HG03558 (cell line): ENCODE measurements around the gene LHX3.

ENCODE experiments used
- ATAC-seq: cut with Tn5 transposase; IDR thresholded peaks from one replicate; pipeline ENCODE4 v1.9.1; 2021; ENCODE audit warnings: moderate number of reproducible peaks; ENCODE audit not compliant: unreplicated experiment; ENCODE audit errors: extremely low read depth

LHX3 gene

GRCh38 chr9:136197084-136197875 is 7.6 kb downstream of the LHX3 start:
- ATAC-seq, result no peak

- ATAC-seq, result no peak
These were observed 8.4 kb downstream of the LHX3 start for GRCh38 chr9:136196404-136197083.

GRCh38 chr9:136194540-136194939 is 10.4 kb downstream of the LHX3 start:
- no peak for ATAC-seq

- no peak for ATAC-seq
These were observed 11.0 kb downstream of the LHX3 start for GRCh38 chr9:136193891-136194279.

DNA sequence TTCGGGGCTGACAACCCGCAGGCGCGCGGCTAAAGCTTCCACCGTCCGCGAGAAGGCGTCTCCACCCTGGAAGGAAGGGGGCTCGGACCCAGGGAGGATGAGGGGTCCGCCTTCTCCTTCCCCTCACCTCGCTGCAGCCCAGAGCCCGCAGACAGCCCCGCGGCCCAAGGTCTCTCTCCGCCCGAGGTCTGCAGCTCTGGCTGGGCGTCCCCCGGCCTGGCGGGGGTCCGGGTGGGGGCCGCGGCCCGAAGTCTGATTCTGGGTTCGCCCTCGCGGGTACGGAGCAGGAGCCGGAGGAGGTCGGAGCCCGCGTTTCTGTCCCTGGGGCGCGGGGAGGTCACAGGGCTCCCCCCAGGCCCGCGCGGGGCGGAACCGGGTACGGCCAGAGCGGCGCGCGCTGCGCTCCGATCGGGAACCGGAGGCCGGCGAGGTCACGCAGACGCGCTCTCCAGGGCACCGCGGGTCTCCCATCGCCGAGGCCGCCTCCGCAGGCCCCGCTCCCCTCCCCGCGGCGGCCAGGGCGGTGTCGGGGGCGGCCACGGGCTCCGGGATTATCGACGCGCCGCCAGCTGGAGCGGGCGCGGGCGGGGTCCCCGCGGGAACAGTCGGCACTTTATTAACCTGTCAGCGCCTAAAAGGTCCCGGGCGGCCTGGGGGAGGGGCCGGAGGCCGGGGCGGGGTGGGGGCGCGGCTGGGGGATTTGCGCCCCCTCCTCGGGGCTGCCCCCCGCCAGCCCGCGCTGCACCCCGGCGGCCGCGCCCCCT is 11.6 kb downstream of the LHX3 start:
- ATAC-seq, result no peak

- no peak for ATAC-seq
These were observed 12.4 kb downstream of the LHX3 start for GRCh38 chr9:136192289-136193126.

DNA sequence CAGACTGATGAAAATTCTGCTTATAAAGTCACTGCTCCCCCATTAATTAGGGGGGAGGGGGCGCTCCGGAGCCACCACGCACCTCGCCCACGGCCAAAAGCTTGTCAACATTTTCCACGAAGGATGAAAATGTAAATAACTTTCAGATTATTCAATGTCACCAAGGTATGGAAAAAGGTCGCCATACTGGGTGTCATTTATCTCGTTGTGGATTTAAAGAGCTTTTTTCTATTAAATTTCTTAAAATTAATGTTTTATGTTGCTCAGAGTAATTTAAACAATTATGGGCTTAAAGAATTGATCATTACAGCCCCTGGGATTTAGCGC is 13.0 kb downstream of the LHX3 start:
- ATAC-seq, result no peak

DNA sequence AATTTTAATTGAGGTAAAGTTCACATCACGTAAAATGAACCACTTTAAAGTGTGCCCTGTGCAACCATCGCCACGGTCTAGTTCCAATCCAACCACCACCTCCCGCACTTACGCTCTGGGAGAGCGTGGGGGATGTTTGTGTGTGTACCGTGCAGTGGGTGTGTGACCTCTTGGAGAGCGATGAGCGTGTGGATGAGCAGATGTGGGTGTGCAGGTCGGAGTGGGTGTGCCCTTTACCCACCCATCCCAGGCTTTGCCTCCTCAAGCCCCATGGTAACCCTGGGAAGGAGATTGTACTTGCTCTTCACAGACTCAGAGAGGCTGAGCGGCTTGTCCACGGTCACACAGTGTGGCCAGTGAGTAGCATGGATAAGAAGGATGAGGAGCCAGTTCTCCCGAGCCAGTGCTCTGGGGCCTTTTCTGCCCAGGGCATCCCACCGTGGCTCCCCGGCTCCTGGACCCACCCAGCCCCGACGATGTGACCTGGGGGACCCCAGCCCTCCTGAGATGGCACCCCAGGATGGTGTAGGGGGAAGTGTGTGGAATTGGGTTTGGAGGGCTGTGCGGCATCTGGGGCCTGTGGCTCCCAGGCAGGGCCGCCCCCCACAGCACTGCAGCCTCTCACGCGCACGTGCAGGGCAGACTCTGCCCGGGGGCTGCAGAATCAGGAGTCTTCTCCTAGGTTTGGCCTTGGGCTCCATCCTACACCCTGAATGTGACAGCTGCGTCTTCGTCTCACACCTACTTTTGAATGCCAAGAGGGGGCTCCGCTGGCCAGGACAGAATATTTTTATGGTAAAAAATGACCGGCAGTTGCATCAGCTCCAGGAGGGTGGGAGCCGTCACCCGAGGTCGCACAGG is 13.6 kb downstream of the LHX3 start:
- ATAC-seq, result no peak

DNA sequence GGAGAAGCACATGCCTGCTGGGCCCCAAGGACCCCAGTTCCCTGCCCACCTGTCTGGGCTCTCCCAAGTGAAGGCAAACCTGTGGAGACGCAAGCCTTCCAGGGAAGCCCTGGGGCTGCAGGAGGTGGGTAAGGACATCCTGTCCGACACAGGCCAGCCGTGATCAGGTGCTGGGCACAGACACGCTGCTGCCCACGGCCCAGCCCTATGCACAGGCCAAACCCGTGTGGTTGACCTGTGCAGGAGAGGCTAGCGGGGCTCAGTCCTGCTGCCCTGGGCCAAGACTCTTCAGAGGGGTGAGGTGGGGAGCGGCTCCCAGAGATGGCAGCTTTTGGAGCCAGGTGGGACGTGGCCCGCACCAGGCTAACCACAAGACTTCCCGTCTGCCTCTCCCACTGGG is 14.3 kb downstream of the LHX3 start:
- ATAC-seq, result no peak

DNA sequence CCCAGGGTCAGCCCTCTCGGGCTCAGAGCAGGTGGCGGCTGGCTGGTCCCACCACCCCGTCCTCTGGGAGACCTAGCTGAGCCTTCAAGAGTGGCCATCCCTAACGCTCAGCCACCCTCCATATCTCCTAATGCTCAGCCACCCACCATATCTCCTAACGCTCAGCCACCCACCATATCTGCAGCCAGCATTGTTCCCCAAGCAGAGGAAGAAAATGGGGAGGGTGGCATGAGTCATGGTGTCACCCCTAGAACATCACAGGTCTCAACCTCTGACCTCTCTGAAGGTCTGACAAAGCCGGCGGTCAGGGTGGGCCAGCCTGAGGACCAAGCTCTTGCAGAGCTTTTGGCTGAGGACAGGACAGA is 14.7 kb downstream of the LHX3 start:
- no peak for ATAC-seq

GRCh38 chr9:136189394-136190236 is 15.3 kb downstream of the LHX3 start:
- ATAC-seq, result no peak

GRCh38 chr9:136187683-136188586 is 17.0 kb downstream of the LHX3 start:
- ATAC-seq, result no peak

- ATAC-seq, result no peak
These were observed 17.7 kb downstream of the LHX3 start for GRCh38 chr9:136187197-136187596.

DNA sequence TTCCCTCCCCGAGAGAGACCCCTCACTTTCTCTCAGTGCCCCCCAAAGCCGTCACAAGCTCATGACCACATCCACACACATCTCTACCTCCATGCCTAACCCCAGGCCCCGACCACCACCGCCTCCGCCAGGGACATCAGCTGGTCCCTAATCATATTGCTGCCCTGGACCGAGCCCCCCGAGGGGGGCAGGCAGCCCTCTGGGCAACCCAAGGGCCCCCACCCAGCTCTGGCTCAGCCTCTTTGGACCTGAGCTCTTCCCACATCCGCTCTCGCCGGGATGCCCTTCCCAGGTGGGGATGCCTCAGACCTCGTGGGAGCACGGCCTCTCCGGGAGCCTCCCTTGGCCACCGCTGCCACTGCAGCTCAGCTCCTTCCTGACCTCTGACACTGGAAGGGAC is 18.5 kb downstream of the LHX3 start:
- no peak for ATAC-seq

- ATAC-seq, result no peak
These were observed 19.1 kb downstream of the LHX3 start for GRCh38 chr9:136185596-136186366.

DNA sequence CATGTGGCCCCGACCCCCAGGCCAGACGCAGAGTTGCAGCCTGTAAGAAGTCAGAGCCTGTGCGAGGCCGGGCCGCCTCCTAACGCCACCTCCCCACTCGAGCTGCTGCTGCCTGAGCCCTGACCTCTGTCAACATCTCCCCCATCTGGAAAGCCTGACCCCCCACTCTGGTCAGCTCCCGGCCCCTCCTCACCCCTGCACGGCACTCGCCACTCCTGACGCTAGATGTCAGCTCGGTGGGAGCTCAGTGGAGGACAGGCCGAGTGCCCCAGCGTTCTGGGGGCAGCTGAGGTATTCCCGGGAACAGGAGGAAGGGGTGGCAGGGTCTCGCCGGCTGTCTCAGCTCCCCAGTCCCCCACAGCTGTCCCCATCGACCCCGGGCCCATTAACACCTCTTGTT is 19.9 kb downstream of the LHX3 start:
- no peak for ATAC-seq

GRCh38 chr9:136182850-136183422 is 22.0 kb downstream of the LHX3 start:
- ATAC-seq, result no peak
